Astrocyte (in vitro differentiated cells and primary cell): ENCODE results near the gene PRKCE.

ENCODE experiments used
- CTCF ChIP-seq: IDR thresholded peaks from 2 replicates; pipeline ENCODE4 v1.5.1; 2011; ENCODE audit warnings: low read depth, mild to moderate bottlenecking, inconsistent platforms, low read length, moderate library complexity; ENCODE audit not compliant: insufficient read depth
- EZH2 ChIP-seq: IDR thresholded peaks from 2 replicates; pipeline ENCODE4 v1.6.1; 2012; ENCODE audit warnings: mild to moderate bottlenecking, low read length, inconsistent platforms; ENCODE audit not compliant: insufficient read depth

GRCh38 chr2:46117994-46118393 lies 466.5 kb downstream of the PRKCE start:
- TF ChIP-seq CTCF (no peak), EZH2 (no peak)
